ENCODE measurements around the gene ZNF737. TPM values are rescaled to one million over a fixed set of nuclear protein-coding genes. Genes with fewer than 3 reads are reported as not detected.
"Not testable (repeated sequence)": the region's sequence is repeated elsewhere in the genome, so short reads cannot be mapped to it uniquely, and the experiment has no call there.

Gene ZNF737
- total and polyA plus RNA-seq, 2 donors (not counting 1 experiment from before 2014, with no cell fraction given), result 3.4 to 12.1 TPM

DNA sequence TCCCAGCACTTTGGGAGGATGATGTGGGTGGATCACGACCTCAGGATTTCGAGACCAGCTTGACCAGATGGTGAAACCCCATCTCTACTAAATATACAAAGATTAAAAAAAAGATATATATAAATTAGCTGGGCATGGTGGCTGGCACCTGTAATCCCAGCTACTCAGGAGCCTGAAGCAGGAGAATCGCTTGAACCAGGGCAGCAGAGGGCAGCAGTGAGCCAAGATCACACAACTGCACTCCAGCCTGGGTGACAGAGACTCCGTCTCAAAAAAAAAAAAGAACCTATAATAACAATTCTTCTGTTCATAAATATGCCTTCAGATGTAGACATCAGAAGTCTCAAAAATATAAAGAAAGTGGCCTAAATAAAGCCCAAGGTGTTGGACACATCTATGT lies 7.6 kb downstream of the ZNF737 start:
- no peaks in the 10 kb centered on the region for H4K20me1 ChIP-seq (ENCODE audit: control insufficient read depth, extremely low read depth, insufficient read depth, low read length)
- H3K27me3 ChIP-seq (ENCODE audit: control insufficient read depth, insufficient read depth, low read length), result no peaks in the 10 kb centered on the region
- H3K4me3 ChIP-seq (replicated peaks in 1 of 4; ENCODE audit: control extremely low read depth in 1 of 4, insufficient read depth in 1 of 4, low read depth in 3 of 4, low read length in 4 of 4), result no peak overlapping the region
- H2AFZ ChIP-seq (ENCODE audit: low read length), result no peak overlapping the region
- no peak for DNase-seq (ENCODE audit: low read depth in 2 of 2)
- H3K9ac ChIP-seq (ENCODE audit: insufficient read depth, low read length), result no peak overlapping the region
- no peaks in the 10 kb centered on the region for H3K9me3 ChIP-seq (ENCODE audit: control insufficient read depth, insufficient read depth, low read depth, low read length)
- no peak overlapping the region for H3K4me2 ChIP-seq (ENCODE audit: extremely low read depth, insufficient read depth, low read length)
- no peak for TF ChIP-seq EZH2 (IDR thresholded peaks at IDR 0.05; ENCODE audit: low read length, missing control alignments)
- TF ChIP-seq, protein P1, sequence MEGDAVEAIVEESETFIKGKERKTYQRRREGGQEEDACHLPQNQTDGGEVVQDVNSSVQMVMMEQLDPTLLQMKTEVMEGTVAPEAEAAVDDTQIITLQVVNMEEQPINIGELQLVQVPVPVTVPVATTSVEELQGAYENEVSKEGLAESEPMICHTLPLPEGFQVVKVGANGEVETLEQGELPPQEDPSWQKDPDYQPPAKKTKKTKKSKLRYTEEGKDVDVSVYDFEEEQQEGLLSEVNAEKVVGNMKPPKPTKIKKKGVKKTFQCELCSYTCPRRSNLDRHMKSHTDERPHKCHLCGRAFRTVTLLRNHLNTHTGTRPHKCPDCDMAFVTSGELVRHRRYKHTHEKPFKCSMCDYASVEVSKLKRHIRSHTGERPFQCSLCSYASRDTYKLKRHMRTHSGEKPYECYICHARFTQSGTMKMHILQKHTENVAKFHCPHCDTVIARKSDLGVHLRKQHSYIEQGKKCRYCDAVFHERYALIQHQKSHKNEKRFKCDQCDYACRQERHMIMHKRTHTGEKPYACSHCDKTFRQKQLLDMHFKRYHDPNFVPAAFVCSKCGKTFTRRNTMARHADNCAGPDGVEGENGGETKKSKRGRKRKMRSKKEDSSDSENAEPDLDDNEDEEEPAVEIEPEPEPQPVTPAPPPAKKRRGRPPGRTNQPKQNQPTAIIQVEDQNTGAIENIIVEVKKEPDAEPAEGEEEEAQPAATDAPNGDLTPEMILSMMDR (conservative IDR thresholded peaks at IDR 0.05 in 1 of 2, IDR thresholded peaks at IDR 0.05 in 1 of 2; ENCODE audit: low read depth in 1 of 2, low read length in 2 of 2), result no peak
- no peaks in the 10 kb centered on the region for H3K4me1 ChIP-seq (ENCODE audit: control insufficient read depth, extremely low read depth, insufficient read depth, low read length)
- H3K27ac ChIP-seq (ENCODE audit: insufficient read depth, low read length), result no peak overlapping the region
- H3K79me2 ChIP-seq (ENCODE audit: control insufficient read depth, insufficient read depth, low read length), result no peaks in the 10 kb centered on the region
- no peaks in the 10 kb centered on the region for H3K36me3 ChIP-seq (ENCODE audit: control insufficient read depth, insufficient read depth, low read length)

DNA sequence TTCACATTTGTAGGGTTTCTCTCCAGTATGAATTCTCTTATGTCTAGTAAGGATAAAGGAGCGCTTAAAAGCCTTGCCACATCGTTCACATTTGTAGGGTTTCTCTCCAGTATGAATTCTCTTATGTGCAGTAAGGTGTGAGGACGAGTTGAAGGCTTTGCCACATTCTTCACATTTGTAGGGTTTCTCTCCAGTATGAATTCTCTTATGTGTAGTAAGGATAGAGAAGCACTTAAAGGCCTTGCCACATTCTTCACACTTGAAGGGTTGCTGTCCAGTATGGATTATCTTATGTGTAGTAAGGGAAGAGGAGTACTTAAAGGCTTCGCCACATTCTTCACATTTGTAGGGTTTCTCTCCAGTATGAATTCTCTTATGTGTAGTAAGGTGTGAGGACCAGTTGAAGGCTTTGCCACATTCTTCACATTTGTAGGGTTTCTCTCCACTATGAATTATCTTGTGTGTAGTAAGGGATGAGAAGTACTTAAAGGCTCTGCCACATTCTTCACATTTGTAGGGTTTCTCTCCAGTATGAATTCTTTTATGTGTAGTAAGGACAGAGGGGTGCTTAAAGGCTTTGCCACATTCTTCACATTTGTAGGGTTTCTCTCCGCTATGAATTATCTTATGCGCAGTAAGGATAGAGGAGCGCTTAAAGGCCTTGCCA lies 20.8 kb downstream of the ZNF737 start:
- H3K4me1 ChIP-seq (ENCODE audit: control insufficient read depth, extremely low read depth, insufficient read depth, low read length); H3K36me3 ChIP-seq (ENCODE audit: control insufficient read depth, insufficient read depth, low read length); H3K27me3 ChIP-seq (ENCODE audit: control insufficient read depth, insufficient read depth, low read length); H4K20me1 ChIP-seq (ENCODE audit: control insufficient read depth, extremely low read depth, insufficient read depth, low read length); H3K79me2 ChIP-seq (ENCODE audit: control insufficient read depth, insufficient read depth, low read length); H3K9me3 ChIP-seq (ENCODE audit: control insufficient read depth, insufficient read depth, low read depth, low read length); H3K9ac ChIP-seq (ENCODE audit: insufficient read depth, low read length); H2AFZ ChIP-seq (ENCODE audit: low read length); H3K27ac ChIP-seq (ENCODE audit: insufficient read depth, low read length); H3K4me2 ChIP-seq (ENCODE audit: extremely low read depth, insufficient read depth, low read length); H3K4me3 ChIP-seq (replicated peaks in 1 of 4; ENCODE audit: control extremely low read depth in 1 of 4, insufficient read depth in 1 of 4, low read depth in 3 of 4, low read length in 4 of 4): not testable (repeated sequence)
- peak in 1 of 2 donors; percentile 3 for DNase-seq (ENCODE audit: low read depth in 2 of 2)

DNA sequence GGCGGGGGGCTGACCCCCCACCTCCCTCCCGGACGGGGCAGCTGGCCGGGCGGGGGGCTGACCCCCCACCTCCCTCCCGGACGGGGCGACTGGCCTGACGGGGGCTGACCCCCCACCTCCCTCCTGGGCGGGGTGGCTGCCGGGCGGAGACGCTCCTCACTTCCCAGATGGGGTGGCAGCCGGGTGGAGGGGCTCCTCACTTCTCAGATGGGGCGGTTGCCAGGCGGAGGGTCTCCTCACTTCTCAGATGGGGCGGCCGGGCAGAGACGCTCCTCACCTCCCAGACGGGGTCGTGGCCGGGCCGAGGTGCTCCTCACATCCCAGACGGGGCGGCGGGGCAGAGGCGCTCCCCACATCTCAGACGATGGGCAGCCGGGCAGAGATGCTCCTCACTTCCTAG lies 35.3 kb downstream of the ZNF737 start:
- not testable (repeated sequence) for H3K9me3 ChIP-seq (ENCODE audit: control insufficient read depth, insufficient read depth, low read depth, low read length); H3K9ac ChIP-seq (ENCODE audit: insufficient read depth, low read length); H3K79me2 ChIP-seq (ENCODE audit: control insufficient read depth, insufficient read depth, low read length); H3K27ac ChIP-seq (ENCODE audit: insufficient read depth, low read length); H3K4me3 ChIP-seq (replicated peaks in 1 of 4; ENCODE audit: control extremely low read depth in 1 of 4, insufficient read depth in 1 of 4, low read depth in 3 of 4, low read length in 4 of 4); H3K27me3 ChIP-seq (ENCODE audit: control insufficient read depth, insufficient read depth, low read length); H2AFZ ChIP-seq (ENCODE audit: low read length); H3K4me2 ChIP-seq (ENCODE audit: extremely low read depth, insufficient read depth, low read length); DNase-seq (ENCODE audit: low read depth in 2 of 2); H3K4me1 ChIP-seq (ENCODE audit: control insufficient read depth, extremely low read depth, insufficient read depth, low read length); H4K20me1 ChIP-seq (ENCODE audit: control insufficient read depth, extremely low read depth, insufficient read depth, low read length); H3K36me3 ChIP-seq (ENCODE audit: control insufficient read depth, insufficient read depth, low read length)

DNA sequence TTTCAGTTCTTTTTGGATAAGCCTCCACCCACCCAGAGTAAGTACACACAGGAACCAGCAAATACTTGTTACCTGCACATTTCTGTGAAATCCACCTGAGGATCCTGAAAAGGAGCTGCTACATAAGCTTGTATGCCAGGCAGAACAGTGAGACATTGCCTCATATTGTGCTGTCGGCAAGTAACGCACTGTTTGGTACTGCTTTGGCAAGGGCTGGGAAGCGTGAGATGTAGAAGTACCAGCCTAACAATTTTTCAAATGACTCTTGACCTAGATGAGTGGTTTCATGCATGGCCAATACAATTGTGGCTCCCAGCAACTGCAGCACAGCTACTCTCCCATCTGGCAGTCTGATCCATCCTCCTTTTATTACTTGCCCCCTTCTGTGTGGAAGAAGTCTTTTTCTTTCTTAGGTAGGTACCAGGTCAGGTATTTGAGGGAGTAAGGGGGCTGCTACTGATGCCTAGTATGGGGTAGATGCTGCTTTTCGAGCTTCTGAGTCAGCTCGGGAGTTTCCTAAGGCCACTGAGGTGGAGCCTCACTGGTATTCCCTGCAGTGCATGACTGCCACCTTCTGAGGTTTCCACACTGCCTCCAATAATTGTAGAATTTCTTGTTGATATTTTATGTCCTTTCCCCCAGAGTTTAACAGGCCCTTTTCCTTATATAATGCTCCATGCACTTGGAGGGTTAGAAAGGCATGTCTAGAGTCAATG lies 52.2 kb downstream of the ZNF737 start:
- Histone ChIP-seq H3K27me3 (ENCODE audit: control insufficient read depth, insufficient read depth, low read length) (no peaks in the 10 kb centered on the region), H2AFZ (ENCODE audit: low read length) (no peak overlapping the region), H4K20me1 (ENCODE audit: control insufficient read depth, extremely low read depth, insufficient read depth, low read length) (no peaks in the 10 kb centered on the region), H3K27ac (ENCODE audit: insufficient read depth, low read length) (no peak overlapping the region), H3K9ac (ENCODE audit: insufficient read depth, low read length) (no peak overlapping the region), H3K4me1 (ENCODE audit: control insufficient read depth, extremely low read depth, insufficient read depth, low read length) (no peaks in the 10 kb centered on the region), H3K4me2 (ENCODE audit: extremely low read depth, insufficient read depth, low read length) (no peak overlapping the region), H3K4me3 (replicated peaks in 1 of 4; ENCODE audit: control extremely low read depth in 1 of 4, insufficient read depth in 1 of 4, low read depth in 3 of 4, low read length in 4 of 4) (no peak overlapping the region), H3K79me2 (ENCODE audit: control insufficient read depth, insufficient read depth, low read length) (no peaks in the 10 kb centered on the region), H3K36me3 (ENCODE audit: control insufficient read depth, insufficient read depth, low read length) (no peaks in the 10 kb centered on the region), H3K9me3 (ENCODE audit: control insufficient read depth, insufficient read depth, low read depth, low read length) (no peaks in the 10 kb centered on the region)
- DNase-seq (ENCODE audit: low read depth in 2 of 2), result no peak
- TF ChIP-seq EZH2 (IDR thresholded peaks at IDR 0.05; ENCODE audit: low read length, missing control alignments), result no peak
- TF ChIP-seq, protein P1 (conservative IDR thresholded peaks at IDR 0.05 in 1 of 2, IDR thresholded peaks at IDR 0.05 in 1 of 2; ENCODE audit: low read depth in 1 of 2, low read length in 2 of 2), result no peak

Data from fibroblast of lung (primary cell).